NB4 (cell line): ENCODE results near the gene MINDY4.

Source experiments
- DNase-seq: peaks from one replicate; pipeline ENCODE4 v3.0.0; 2010; ENCODE audit warnings: low read depth
- H3K4me3 ChIP-seq: one replicate; pipeline ENCODE4 v1.5.1; 2011; ENCODE audit warnings: mild to moderate bottlenecking, low read depth, low read length, moderate library complexity
- CTCF ChIP-seq: IDR thresholded peaks from one replicate; pipeline ENCODE4 v1.5.1; 2012; ENCODE audit warnings: low read depth, low read length
- MAX ChIP-seq: IDR thresholded peaks from 2 replicates; pipeline ENCODE4 v1.6.1; 2011; ENCODE audit warnings: low read depth, low read length
- MYC ChIP-seq: IDR thresholded peaks from 2 replicates; pipeline ENCODE4 v1.6.1; 2011; ENCODE audit warnings: low read depth, low read length
- POLR2A ChIP-seq: IDR thresholded peaks from 2 replicates; pipeline ENCODE4 v1.6.1; 2011; ENCODE audit warnings: mild to moderate bottlenecking; ENCODE audit not compliant: insufficient read length; ENCODE audit errors: extremely low read depth

The MINDY4 gene

GRCh38 chr7:30931929-30932540 is 160.8 kb downstream of the MINDY4 start:
- TF ChIP-seq MYC, result no peak
- no peak for DNase-seq
- H3K4me3 ChIP-seq, result no peak overlapping the region

- H3K4me3 ChIP-seq, result no peak overlapping the region
- no peak for TF ChIP-seq POLR2A
- TF ChIP-seq MYC, result no peak
- TF ChIP-seq MAX, result no peak
- TF ChIP-seq CTCF, result no peak
- DNase-seq, result no peak
These were observed 161.3 kb downstream of the MINDY4 start for GRCh38 chr7:30932562-30932961.

- H3K4me3 ChIP-seq, result no peak overlapping the region
- DNase-seq, result no peak
- TF ChIP-seq MYC (no peak), MAX (no peak)
These were observed 162.1 kb downstream of the MINDY4 start for GRCh38 chr7:30933124-30933974.

- no peak for DNase-seq
- TF ChIP-seq POLR2A, result no peak
- H3K4me3 ChIP-seq, result no peak overlapping the region
These were observed 163.0 kb downstream of the MINDY4 start for GRCh38 chr7:30934225-30934624.

- no peak overlapping the region for H3K4me3 ChIP-seq
- DNase-seq, result no peak
- TF ChIP-seq POLR2A, result no peak
- no peak for TF ChIP-seq CTCF
- TF ChIP-seq MYC, result no peak
- TF ChIP-seq MAX, result no peak
These were observed 163.7 kb downstream of the MINDY4 start for GRCh38 chr7:30934732-30935568.

GRCh38 chr7:30935569-30935877 is 164.3 kb downstream of the MINDY4 start:
- TF ChIP-seq CTCF (no peak), POLR2A (no peak), MYC (no peak)
- H3K4me3 ChIP-seq, result no peak overlapping the region
- DNase-seq, result no peak

GRCh38 chr7:30936650-30937245 is 165.5 kb downstream of the MINDY4 start:
- TF ChIP-seq MYC (no peak), CTCF (no peak), MAX (no peak), POLR2A (no peak)
- no peak for DNase-seq
- H3K4me3 ChIP-seq, result no peak overlapping the region
